ENCODE measurements around the gene SPATA31C2.

The SPATA31C2 gene

DNA sequence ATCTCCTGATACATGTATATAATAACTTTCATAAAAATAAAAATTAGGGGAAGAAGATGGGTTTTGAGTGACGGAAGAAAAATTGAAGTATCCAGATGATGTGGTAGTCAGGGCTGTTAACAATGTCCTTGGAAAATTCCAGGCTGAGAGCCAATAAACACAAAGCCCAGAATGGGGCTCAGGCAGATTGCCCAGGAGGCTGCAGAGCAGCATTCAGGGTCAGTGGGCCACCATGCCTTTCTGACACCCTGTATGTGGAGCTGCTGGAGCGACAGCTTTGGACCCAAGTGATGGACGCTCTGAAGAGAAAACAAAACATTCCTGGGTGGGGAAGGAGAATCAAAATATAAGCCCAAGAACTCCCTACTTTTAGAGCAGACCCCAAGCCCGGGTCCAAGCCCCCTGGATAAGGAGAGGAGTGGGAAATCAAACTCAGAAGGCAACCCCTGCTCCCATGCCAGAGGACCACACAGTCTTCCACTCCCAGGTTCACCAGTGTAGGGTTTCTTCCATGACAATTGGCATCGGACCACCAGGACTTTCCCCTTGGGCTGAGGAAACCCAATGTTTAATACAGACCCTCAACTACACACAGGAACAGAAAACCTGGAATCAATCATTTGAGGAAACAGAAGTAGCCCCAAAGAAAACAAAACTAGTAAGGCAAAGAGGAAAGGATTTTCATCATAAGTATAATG lies 45.7 kb upstream of the SPATA31C2 start:
- TF ChIP-seq, protein P1, sequence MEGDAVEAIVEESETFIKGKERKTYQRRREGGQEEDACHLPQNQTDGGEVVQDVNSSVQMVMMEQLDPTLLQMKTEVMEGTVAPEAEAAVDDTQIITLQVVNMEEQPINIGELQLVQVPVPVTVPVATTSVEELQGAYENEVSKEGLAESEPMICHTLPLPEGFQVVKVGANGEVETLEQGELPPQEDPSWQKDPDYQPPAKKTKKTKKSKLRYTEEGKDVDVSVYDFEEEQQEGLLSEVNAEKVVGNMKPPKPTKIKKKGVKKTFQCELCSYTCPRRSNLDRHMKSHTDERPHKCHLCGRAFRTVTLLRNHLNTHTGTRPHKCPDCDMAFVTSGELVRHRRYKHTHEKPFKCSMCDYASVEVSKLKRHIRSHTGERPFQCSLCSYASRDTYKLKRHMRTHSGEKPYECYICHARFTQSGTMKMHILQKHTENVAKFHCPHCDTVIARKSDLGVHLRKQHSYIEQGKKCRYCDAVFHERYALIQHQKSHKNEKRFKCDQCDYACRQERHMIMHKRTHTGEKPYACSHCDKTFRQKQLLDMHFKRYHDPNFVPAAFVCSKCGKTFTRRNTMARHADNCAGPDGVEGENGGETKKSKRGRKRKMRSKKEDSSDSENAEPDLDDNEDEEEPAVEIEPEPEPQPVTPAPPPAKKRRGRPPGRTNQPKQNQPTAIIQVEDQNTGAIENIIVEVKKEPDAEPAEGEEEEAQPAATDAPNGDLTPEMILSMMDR (IDR thresholded peaks at IDR 0.05; ENCODE audit: insufficient read depth, low read length): no peak
- no peak for TF ChIP-seq SPI1 (IDR thresholded peaks at IDR 0.05; ENCODE audit: borderline replicate concordance, low read depth)
- no peak for TF ChIP-seq POLR2AphosphoS5 (IDR thresholded peaks at IDR 0.05; ENCODE audit: low read depth)
- no peak for TF ChIP-seq GABPA (IDR thresholded peaks at IDR 0.05; ENCODE audit: low read depth)
- TF ChIP-seq, protein P2, sequence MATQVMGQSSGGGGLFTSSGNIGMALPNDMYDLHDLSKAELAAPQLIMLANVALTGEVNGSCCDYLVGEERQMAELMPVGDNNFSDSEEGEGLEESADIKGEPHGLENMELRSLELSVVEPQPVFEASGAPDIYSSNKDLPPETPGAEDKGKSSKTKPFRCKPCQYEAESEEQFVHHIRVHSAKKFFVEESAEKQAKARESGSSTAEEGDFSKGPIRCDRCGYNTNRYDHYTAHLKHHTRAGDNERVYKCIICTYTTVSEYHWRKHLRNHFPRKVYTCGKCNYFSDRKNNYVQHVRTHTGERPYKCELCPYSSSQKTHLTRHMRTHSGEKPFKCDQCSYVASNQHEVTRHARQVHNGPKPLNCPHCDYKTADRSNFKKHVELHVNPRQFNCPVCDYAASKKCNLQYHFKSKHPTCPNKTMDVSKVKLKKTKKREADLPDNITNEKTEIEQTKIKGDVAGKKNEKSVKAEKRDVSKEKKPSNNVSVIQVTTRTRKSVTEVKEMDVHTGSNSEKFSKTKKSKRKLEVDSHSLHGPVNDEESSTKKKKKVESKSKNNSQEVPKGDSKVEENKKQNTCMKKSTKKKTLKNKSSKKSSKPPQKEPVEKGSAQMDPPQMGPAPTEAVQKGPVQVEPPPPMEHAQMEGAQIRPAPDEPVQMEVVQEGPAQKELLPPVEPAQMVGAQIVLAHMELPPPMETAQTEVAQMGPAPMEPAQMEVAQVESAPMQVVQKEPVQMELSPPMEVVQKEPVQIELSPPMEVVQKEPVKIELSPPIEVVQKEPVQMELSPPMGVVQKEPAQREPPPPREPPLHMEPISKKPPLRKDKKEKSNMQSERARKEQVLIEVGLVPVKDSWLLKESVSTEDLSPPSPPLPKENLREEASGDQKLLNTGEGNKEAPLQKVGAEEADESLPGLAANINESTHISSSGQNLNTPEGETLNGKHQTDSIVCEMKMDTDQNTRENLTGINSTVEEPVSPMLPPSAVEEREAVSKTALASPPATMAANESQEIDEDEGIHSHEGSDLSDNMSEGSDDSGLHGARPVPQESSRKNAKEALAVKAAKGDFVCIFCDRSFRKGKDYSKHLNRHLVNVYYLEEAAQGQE (IDR thresholded peaks at IDR 0.05; ENCODE audit: insufficient replicate concordance, low read depth): no peak

DNA sequence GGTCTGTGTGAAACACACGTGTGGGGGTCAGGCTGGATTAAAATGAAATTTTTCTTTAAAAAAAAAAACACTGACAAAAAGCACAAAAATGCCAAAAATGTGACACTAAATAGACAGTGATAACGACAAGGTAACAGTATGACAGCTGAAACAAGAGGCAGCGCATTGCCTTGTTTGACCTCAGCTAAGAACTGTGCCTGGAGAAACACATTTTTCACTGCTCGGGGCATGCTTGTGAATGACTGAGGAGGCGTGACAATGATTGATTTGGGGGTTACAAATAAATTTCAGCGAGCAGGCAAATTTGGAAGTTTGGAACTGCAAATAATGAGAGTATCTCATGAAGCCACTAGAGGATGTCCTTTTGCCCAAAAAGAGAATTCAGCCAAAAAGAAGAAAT lies 44.2 kb upstream of the SPATA31C2 start:
- no peak overlapping the region for H3K4me3 ChIP-seq (replicated peaks; ENCODE audit: insufficient read depth, low read length)
- H3K27ac ChIP-seq (replicated peaks): no peak overlapping the region
- H3K27me3 ChIP-seq (ENCODE audit: insufficient read depth, poor library complexity, severe bottlenecking): no peaks in the 10 kb centered on the region
- DNase-seq (ENCODE audit: low read depth in 1 of 2, low spot score in 1 of 2): no peak
- TF ChIP-seq GABPA (IDR thresholded peaks at IDR 0.05; ENCODE audit: low read depth) (no peak), SPI1 (IDR thresholded peaks at IDR 0.05; ENCODE audit: borderline replicate concordance, low read depth) (no peak), POLR2AphosphoS5 (IDR thresholded peaks at IDR 0.05; ENCODE audit: low read depth) (no peak)
- TF ChIP-seq, protein P1 (IDR thresholded peaks at IDR 0.05; ENCODE audit: insufficient read depth, low read length): no peak
- TF ChIP-seq, protein P2 (IDR thresholded peaks at IDR 0.05; ENCODE audit: insufficient replicate concordance, low read depth): no peak

More for the DNA sequence above, 45.7 kb upstream of the SPATA31C2 start:
- Histone ChIP-seq H3K27me3 (ENCODE audit: insufficient read depth, poor library complexity, severe bottlenecking) (no peaks in the 10 kb centered on the region), H3K27ac (replicated peaks) (no peak overlapping the region), H3K4me3 (replicated peaks; ENCODE audit: insufficient read depth, low read length) (no peak overlapping the region)
- no peak for DNase-seq (ENCODE audit: low read depth in 1 of 2, low spot score in 1 of 2)

DNA sequence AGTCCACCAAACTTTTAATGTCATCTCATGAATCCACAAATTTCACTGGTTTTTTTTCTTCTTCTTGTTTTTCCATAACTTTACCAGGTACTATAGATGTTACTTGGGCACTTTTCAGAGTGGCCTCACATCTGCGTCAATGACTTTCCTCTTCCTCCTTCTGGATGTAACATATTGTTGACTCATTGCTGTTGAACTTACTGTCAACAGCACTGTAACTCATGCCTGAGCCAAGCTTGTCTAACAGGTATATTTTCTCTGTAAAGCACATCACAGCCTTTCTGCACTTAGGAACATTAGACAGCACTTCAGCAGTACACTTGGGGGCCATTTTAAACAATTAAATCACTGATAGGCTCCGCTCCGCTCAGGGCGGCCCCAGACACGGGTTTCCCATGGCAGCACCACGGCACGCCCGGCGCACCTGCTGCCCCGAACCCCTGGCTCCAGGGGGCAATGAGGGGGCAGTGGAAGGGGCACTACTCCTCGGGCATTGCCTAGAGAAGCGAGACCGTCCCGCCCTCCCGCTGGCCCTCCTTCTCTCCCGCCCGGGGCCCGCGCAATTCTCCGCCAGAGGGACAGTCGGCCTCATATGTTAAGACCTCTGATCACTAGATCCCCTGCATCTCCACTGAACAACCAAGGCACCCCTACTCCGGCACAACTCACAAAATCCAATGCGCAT lies 41.9 kb upstream of the SPATA31C2 start:
- no peak for DNase-seq (ENCODE audit: low read depth in 1 of 2, low spot score in 1 of 2)
- Histone ChIP-seq H3K27ac (replicated peaks) (no peak overlapping the region), H3K27me3 (ENCODE audit: insufficient read depth, poor library complexity, severe bottlenecking) (no peaks in the 10 kb centered on the region), H3K4me3 (replicated peaks; ENCODE audit: insufficient read depth, low read length) (no peak overlapping the region)
- TF ChIP-seq, protein P2 (IDR thresholded peaks at IDR 0.05; ENCODE audit: insufficient replicate concordance, low read depth): no peak
- TF ChIP-seq, protein P1 (IDR thresholded peaks at IDR 0.05; ENCODE audit: insufficient read depth, low read length): no peak
- no peak for TF ChIP-seq SPI1 (IDR thresholded peaks at IDR 0.05; ENCODE audit: borderline replicate concordance, low read depth)
- TF ChIP-seq POLR2AphosphoS5 (IDR thresholded peaks at IDR 0.05; ENCODE audit: low read depth): no peak
- TF ChIP-seq GABPA (IDR thresholded peaks at IDR 0.05; ENCODE audit: low read depth): no peak
